Measurements from ENCODE around the gene NUP107. TPM values are rescaled to one million over a fixed set of nuclear protein-coding genes. Genes with fewer than 3 reads are reported as not detected.
"Not testable (repeated sequence)": the region's sequence is repeated elsewhere in the genome, so short reads cannot be mapped to it uniquely, and the experiment has no call there.

The NUP107 gene
- 78.3 TPM for polyA plus RNA-seq (2013, experiment 1 of 2)
- polyA plus RNA-seq (2013, experiment 2 of 2): 97.4 TPM

GRCh38 chr12:68686595-68687521 is at the start of gene NUP107:
Gene NUP107, plus strand, starts transcription at chr12:68686978. Its CDS starts 88 bp downstream, at chr12:68687066.
- Histone ChIP-seq H3K27ac (ENCODE audit: low read depth, low read length, severe bottlenecking) (peak within 1 kb of the TSS; percentile 98), H3K4me1 (ENCODE audit: control insufficient read depth, insufficient read depth, low read length, poor library complexity, severe bottlenecking) (peaks cover 15% of the 10 kb centered on the region), H3K4me3 (ENCODE audit: extremely low read depth, insufficient read depth, low read length, poor library complexity, severe bottlenecking) (peak within 1 kb of the TSS; percentile 98), H3K36me3 (ENCODE audit: control insufficient read depth, insufficient read depth, low read length) (peaks cover 26% of the 10 kb centered on the region), H3K9me3 (ENCODE audit: control insufficient read depth, low read length) (no peaks in the 10 kb centered on the region)
- 0 to 1% methylated on average over 39 to 41 of the region's 44 CpGs for WGBS, 2 experiments (ENCODE audit: insufficient coverage in 2 of 2)

DNA sequence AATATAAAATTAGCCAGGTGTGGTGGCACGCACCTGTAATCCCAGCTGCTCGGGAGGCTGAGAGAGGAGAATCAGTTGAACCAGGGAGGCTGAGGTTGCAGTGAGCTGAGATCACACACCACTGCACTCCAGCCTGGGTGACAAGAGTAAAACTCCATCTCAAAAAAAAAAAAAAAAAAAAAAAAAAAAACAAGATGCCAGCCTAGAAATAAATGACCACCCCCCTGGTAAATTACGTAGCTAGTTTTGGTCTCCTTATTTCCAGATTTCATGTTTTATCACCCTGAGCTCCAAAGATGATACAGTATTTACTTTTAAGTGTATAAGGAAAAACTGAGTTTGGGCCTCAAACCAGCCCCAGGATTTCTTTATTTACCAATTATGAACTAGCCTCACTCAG is 49.3 kb upstream of the NUP107 start:
- not testable (repeated sequence) for H3K4me3 ChIP-seq (ENCODE audit: extremely low read depth, insufficient read depth, low read length, poor library complexity, severe bottlenecking); H3K9me3 ChIP-seq (ENCODE audit: control insufficient read depth, low read length); H3K4me1 ChIP-seq (ENCODE audit: control insufficient read depth, insufficient read depth, low read length, poor library complexity, severe bottlenecking); H3K27ac ChIP-seq (ENCODE audit: low read depth, low read length, severe bottlenecking)
- H3K36me3 ChIP-seq (ENCODE audit: control insufficient read depth, insufficient read depth, low read length): peaks cover 22% of the 10 kb centered on the region
- no CpG with 5 or more reads among the region's 3 CpGs for WGBS, 2 experiments (ENCODE audit: insufficient coverage in 2 of 2)

DNA sequence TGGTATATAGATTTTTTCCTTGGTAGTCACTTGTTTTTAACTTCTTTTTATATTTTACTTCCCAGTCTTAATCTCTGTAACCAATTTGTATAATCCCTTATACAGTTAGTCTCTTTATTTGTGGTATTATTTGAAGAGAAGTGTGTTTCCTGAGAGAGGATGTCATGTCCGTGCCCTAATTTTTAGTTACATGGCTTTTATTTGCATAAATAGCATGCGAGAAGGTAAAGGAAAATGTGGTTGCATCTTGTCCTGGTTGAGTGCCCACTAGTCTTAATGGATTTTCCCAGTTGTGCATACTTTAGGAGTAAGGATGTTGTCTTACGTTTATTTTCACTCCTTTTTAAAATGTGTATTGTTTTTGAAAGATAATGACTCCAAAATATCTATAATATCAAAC is 48.6 kb upstream of the NUP107 start:
- Histone ChIP-seq H3K9me3 (ENCODE audit: control insufficient read depth, low read length) (no peaks in the 10 kb centered on the region), H3K4me1 (ENCODE audit: control insufficient read depth, insufficient read depth, low read length, poor library complexity, severe bottlenecking) (peaks cover 7% of the 10 kb centered on the region), H3K4me3 (ENCODE audit: extremely low read depth, insufficient read depth, low read length, poor library complexity, severe bottlenecking) (no peak overlapping the region), H3K36me3 (ENCODE audit: control insufficient read depth, insufficient read depth, low read length) (peaks cover 26% of the 10 kb centered on the region), H3K27ac (ENCODE audit: low read depth, low read length, severe bottlenecking) (no peak overlapping the region)
- WGBS, 2 experiments (ENCODE audit: insufficient coverage in 2 of 2): 89 to 100% methylated on average over 2 of the region's 3 CpGs

GRCh38 chr12:68638721-68639395 is 47.9 kb upstream of the NUP107 start:
- H3K9me3 ChIP-seq (ENCODE audit: control insufficient read depth, low read length): no peaks in the 10 kb centered on the region
- WGBS, 2 experiments (ENCODE audit: insufficient coverage in 2 of 2): 88 to 93% methylated on average over 6 to 7 of the region's 12 CpGs
- H3K4me3 ChIP-seq (ENCODE audit: extremely low read depth, insufficient read depth, low read length, poor library complexity, severe bottlenecking): no peak overlapping the region
- H3K27ac ChIP-seq (ENCODE audit: low read depth, low read length, severe bottlenecking): no peak overlapping the region
- peaks cover 7% of the 10 kb centered on the region for H3K4me1 ChIP-seq (ENCODE audit: control insufficient read depth, insufficient read depth, low read length, poor library complexity, severe bottlenecking)
- peaks cover 26% of the 10 kb centered on the region for H3K36me3 ChIP-seq (ENCODE audit: control insufficient read depth, insufficient read depth, low read length)

DNA sequence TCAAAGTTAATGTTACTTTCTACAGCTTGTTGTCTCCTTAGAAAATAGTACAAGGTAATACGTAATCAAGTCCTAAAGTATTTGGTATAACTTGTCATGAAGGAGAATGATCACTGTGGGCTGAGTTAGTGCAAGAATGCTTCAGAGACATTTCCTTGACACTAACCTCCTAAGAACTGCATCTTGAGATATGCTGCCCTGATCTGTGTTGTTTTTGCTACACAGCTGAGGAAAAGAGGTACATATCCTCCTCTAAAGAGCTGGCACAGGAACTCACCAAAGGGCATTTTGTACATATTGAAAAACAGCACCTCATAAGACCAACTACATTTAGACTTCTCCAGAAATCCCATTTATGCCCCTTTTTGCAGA is 47.4 kb upstream of the NUP107 start:
- no peak overlapping the region for H3K27ac ChIP-seq (ENCODE audit: low read depth, low read length, severe bottlenecking)
- WGBS, 2 experiments (ENCODE audit: insufficient coverage in 2 of 2): 100% methylated on average over 1 of the region's 1 CpG; no CpG with 5 or more reads in 1 of the 2 experiments

DNA sequence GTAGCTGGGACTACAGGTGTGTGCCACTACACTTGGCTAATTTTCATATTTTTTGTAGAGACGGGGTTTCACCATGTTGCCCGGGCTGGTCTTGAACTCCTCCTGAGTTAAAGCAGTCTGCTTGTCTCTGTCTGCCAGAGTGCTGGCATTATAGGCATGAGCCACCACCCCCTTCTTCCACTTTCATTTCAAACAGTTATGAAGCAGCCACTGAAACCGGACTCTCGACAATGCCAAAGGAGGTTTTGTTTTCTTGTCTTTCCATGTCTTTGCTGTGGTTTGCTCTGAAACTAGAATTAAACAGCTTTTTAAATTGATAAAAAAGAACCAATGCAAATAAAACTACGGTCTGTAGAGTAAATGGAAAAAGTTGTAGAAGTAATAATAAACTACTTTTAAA is 45.6 kb upstream of the NUP107 start:
- Histone ChIP-seq H3K36me3 (ENCODE audit: control insufficient read depth, insufficient read depth, low read length) (peaks cover 21% of the 10 kb centered on the region), H3K4me3 (ENCODE audit: extremely low read depth, insufficient read depth, low read length, poor library complexity, severe bottlenecking) (no peak overlapping the region), H3K4me1 (ENCODE audit: control insufficient read depth, insufficient read depth, low read length, poor library complexity, severe bottlenecking) (peaks cover 7% of the 10 kb centered on the region), H3K9me3 (ENCODE audit: control insufficient read depth, low read length) (no peaks in the 10 kb centered on the region), H3K27ac (ENCODE audit: low read depth, low read length, severe bottlenecking) (no peak overlapping the region)
- 44 to 50% methylated on average over 2 of the region's 5 CpGs for WGBS, 2 experiments (ENCODE audit: insufficient coverage in 2 of 2)

More for the DNA sequence above, 47.4 kb upstream of the NUP107 start:
- Histone ChIP-seq H3K4me3 (ENCODE audit: extremely low read depth, insufficient read depth, low read length, poor library complexity, severe bottlenecking) (no peak overlapping the region), H3K4me1 (ENCODE audit: control insufficient read depth, insufficient read depth, low read length, poor library complexity, severe bottlenecking) (peaks cover 7% of the 10 kb centered on the region), H3K36me3 (ENCODE audit: control insufficient read depth, insufficient read depth, low read length) (peaks cover 26% of the 10 kb centered on the region), H3K9me3 (ENCODE audit: control insufficient read depth, low read length) (no peaks in the 10 kb centered on the region)

DNA sequence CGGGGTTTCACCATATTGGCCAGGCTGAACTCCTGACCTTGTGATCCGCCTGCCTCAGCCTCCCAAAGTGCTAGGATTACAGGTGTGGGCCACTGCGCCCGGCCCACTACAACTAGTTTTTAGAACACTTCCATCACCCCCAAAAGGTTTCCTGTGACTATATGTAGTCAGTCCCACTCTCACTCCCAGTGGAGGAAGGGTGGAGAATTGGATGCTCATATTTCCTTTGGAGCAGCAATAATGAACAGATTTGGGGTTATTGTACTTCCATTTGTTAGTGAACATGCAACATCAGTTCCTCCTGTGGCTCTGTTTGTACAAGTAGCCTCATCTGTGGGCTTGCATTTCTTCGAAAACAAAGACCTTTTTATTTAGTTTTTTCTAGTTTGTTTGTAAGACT is 40.3 kb upstream of the NUP107 start:
- 96 to 100% methylated on average over 3 to 4 of the region's 5 CpGs for WGBS, 2 experiments (ENCODE audit: insufficient coverage in 2 of 2)
- H3K36me3 ChIP-seq (ENCODE audit: control insufficient read depth, insufficient read depth, low read length): peaks cover 38% of the 10 kb centered on the region
- H3K9me3 ChIP-seq (ENCODE audit: control insufficient read depth, low read length): no peaks in the 10 kb centered on the region
- H3K4me3 ChIP-seq (ENCODE audit: extremely low read depth, insufficient read depth, low read length, poor library complexity, severe bottlenecking): no peak overlapping the region
- H3K4me1 ChIP-seq (ENCODE audit: control insufficient read depth, insufficient read depth, low read length, poor library complexity, severe bottlenecking): no peaks in the 10 kb centered on the region
- H3K27ac ChIP-seq (ENCODE audit: low read depth, low read length, severe bottlenecking): no peak overlapping the region

DNA sequence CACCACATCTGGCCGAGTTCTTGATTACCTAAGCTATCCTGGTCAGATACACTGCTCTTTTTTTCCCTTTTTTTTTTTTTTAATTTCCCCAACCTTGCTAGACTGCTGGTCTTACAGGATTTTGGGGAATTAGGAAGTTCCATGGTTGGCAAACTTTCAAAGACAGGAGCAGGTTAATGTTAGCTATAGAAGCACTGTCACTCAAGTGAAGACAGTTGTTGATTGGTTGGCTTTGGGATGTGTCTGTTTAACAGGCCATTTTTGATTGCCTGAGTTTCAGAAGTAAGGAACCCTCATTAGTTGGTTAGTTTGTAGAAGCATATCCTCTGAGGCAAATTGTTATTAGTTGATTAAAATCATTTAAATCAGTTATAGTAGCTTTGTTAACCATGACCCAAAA is 39.3 kb upstream of the NUP107 start:
- no peaks in the 10 kb centered on the region for H3K9me3 ChIP-seq (ENCODE audit: control insufficient read depth, low read length)
- no peak overlapping the region for H3K27ac ChIP-seq (ENCODE audit: low read depth, low read length, severe bottlenecking)
- 100% methylated on average over 1 of the region's 1 CpG; no CpG with 5 or more reads in 1 of the 2 experiments for whole genome bisulfite sequencing, 2 experiments (ENCODE audit: insufficient coverage in 2 of 2)
- no peak overlapping the region for H3K4me3 ChIP-seq (ENCODE audit: extremely low read depth, insufficient read depth, low read length, poor library complexity, severe bottlenecking)
- peaks cover 45% of the 10 kb centered on the region for H3K36me3 ChIP-seq (ENCODE audit: control insufficient read depth, insufficient read depth, low read length)
- H3K4me1 ChIP-seq (ENCODE audit: control insufficient read depth, insufficient read depth, low read length, poor library complexity, severe bottlenecking): no peaks in the 10 kb centered on the region

- 80% methylated on average over 1 of the region's 3 CpGs; no CpG with 5 or more reads in 1 of the 2 experiments for WGBS, 2 experiments (ENCODE audit: insufficient coverage in 2 of 2)
- no peak overlapping the region for H3K4me3 ChIP-seq (ENCODE audit: extremely low read depth, insufficient read depth, low read length, poor library complexity, severe bottlenecking)
- H3K9me3 ChIP-seq (ENCODE audit: control insufficient read depth, low read length): no peaks in the 10 kb centered on the region
- H3K4me1 ChIP-seq (ENCODE audit: control insufficient read depth, insufficient read depth, low read length, poor library complexity, severe bottlenecking): no peaks in the 10 kb centered on the region
- H3K27ac ChIP-seq (ENCODE audit: low read depth, low read length, severe bottlenecking): no peak overlapping the region
- peaks cover 47% of the 10 kb centered on the region for H3K36me3 ChIP-seq (ENCODE audit: control insufficient read depth, insufficient read depth, low read length)
These were observed 38.6 kb upstream of the NUP107 start for GRCh38 chr12:68648179-68648578.

- no peaks in the 10 kb centered on the region for H3K9me3 ChIP-seq (ENCODE audit: control insufficient read depth, low read length)
- H3K4me3 ChIP-seq (ENCODE audit: extremely low read depth, insufficient read depth, low read length, poor library complexity, severe bottlenecking): no peak overlapping the region
- peaks cover 21% of the 10 kb centered on the region for H3K36me3 ChIP-seq (ENCODE audit: control insufficient read depth, insufficient read depth, low read length)
- H3K4me1 ChIP-seq (ENCODE audit: control insufficient read depth, insufficient read depth, low read length, poor library complexity, severe bottlenecking): no peaks in the 10 kb centered on the region
- H3K27ac ChIP-seq (ENCODE audit: low read depth, low read length, severe bottlenecking): no peak overlapping the region
- 84 to 92% methylated on average over 1 to 2 of the region's 3 CpGs for WGBS, 2 experiments (ENCODE audit: insufficient coverage in 2 of 2)
These were observed 21.7 kb upstream of the NUP107 start for GRCh38 chr12:68665016-68665569.
